ENCODE measurements around the gene MTMR12. TPM values are rescaled to one million over a fixed set of nuclear protein-coding genes. Genes with fewer than 3 reads are reported as not detected.
"Not testable (repeated sequence)": the region's sequence is repeated elsewhere in the genome, so short reads cannot be mapped to it uniquely, and the experiment has no call there.

Gene MTMR12
- total RNA-seq, 4 donors from 2014 or later: 13.8 to 27.5 (median 17.4) TPM

DNA sequence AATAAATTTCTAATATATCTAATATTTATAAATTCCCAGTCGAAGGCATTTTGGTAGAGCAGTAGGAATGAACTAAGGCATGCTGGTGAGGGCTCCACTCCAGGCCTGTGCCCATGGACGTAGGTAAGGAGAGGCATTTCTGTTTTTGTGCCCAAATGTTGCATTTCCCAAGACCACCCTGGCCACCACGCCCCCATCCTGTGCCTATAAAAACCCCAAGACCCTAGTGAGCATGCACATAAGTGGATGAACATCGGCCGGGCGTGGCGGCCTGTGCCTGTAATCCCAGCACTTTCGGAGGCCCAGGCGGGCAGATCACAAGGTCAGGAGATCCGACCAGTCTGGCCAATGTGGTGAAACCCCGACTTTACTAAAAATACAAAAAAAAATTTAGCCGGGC, 10.1 kb upstream of the MTMR12 start:
- H3K4me1 ChIP-seq: no peaks in the 10 kb centered on the region
- no peak for DNase-seq
- H3K27ac ChIP-seq: no peak overlapping the region
- H3K36me3 ChIP-seq: no peaks in the 10 kb centered on the region
- intact Hi-C loops (cut with DNase I): no loop called here
- H3K4me3 ChIP-seq: no peak overlapping the region
- TF ChIP-seq POLR2A (IDR thresholded peaks at IDR 0.05): no peak
- TF ChIP-seq, protein P1, sequence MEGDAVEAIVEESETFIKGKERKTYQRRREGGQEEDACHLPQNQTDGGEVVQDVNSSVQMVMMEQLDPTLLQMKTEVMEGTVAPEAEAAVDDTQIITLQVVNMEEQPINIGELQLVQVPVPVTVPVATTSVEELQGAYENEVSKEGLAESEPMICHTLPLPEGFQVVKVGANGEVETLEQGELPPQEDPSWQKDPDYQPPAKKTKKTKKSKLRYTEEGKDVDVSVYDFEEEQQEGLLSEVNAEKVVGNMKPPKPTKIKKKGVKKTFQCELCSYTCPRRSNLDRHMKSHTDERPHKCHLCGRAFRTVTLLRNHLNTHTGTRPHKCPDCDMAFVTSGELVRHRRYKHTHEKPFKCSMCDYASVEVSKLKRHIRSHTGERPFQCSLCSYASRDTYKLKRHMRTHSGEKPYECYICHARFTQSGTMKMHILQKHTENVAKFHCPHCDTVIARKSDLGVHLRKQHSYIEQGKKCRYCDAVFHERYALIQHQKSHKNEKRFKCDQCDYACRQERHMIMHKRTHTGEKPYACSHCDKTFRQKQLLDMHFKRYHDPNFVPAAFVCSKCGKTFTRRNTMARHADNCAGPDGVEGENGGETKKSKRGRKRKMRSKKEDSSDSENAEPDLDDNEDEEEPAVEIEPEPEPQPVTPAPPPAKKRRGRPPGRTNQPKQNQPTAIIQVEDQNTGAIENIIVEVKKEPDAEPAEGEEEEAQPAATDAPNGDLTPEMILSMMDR (IDR thresholded peaks at IDR 0.05): no peak
- WGBS, 2 donors: 90 to 100% methylated on average over 3 to 11 of the region's 12 CpGs
- H3K9me3 ChIP-seq: peaks cover 0 to 8% (median 0%) of the 10 kb centered on the region in 3 donors
- H3K27me3 ChIP-seq: no peaks in the 10 kb centered on the region

DNA sequence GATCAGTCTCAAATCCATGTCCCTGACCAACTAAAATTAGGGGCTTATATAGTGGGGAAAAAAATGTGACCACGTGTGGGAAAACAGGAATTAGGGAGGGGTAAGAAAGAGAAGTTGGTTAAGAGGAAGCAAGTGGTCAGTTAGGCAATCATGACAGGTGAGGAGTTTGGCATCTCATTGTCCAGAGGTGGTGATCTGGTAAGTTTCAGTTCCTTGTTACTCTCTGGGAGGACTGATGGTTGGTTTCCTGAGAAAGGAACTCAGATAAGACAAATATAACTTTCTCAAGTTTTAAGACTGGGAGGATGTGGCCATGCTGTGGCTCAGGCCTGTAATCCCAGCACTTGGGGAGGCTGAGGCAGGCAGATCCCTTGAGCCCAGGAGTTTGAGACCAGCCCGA, 9.0 kb upstream of the MTMR12 start:
- H3K4me3 ChIP-seq; H3K27me3 ChIP-seq; intact Hi-C loops (cut with DNase I); H3K4me1 ChIP-seq; H3K9me3 ChIP-seq; H3K36me3 ChIP-seq; DNase-seq; H3K27ac ChIP-seq: not testable (repeated sequence)
- whole genome bisulfite sequencing, 2 donors: 67 to 77% methylated on average over 1 to 2 of the region's 2 CpGs

DNA sequence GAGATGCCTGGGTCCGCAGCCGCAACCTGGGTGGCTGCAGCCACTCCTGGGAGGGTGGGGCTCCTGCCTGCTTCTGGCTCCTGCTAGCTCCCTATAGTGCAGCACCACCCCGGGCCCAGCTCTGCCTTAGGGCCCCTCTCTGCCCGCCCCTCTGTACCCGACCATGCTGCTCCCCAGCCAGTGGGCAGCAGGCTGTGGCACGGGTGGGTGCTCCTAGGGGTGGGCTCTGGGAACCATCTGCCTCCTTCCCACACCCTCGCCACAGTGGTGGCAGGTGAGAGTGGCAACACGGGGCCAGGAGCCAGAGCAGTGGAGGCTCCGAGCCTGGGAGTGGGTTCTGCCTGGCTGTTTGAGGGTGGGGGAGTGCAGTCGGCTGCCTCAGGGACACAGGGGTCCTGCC, 7.8 kb upstream of the MTMR12 start:
- no peaks in the 10 kb centered on the region for H3K4me1 ChIP-seq
- WGBS, 2 donors: 86% methylated on average over 2 of the region's 10 CpGs; no CpG with 5 or more reads in 1 of the 2 donors
- intact Hi-C loops (cut with DNase I): no loop called here
- DNase-seq: no peak
- no peaks in the 10 kb centered on the region for H3K36me3 ChIP-seq
- H3K4me3 ChIP-seq: no peak overlapping the region
- TF ChIP-seq, protein P1 (IDR thresholded peaks at IDR 0.05): no peak
- no peak for TF ChIP-seq POLR2A (IDR thresholded peaks at IDR 0.05)
- no peaks in the 10 kb centered on the region for H3K27me3 ChIP-seq
- no peak overlapping the region for H3K27ac ChIP-seq
- H3K9me3 ChIP-seq: peaks cover 0 to 8% (median 0%) of the 10 kb centered on the region in 3 donors

DNA sequence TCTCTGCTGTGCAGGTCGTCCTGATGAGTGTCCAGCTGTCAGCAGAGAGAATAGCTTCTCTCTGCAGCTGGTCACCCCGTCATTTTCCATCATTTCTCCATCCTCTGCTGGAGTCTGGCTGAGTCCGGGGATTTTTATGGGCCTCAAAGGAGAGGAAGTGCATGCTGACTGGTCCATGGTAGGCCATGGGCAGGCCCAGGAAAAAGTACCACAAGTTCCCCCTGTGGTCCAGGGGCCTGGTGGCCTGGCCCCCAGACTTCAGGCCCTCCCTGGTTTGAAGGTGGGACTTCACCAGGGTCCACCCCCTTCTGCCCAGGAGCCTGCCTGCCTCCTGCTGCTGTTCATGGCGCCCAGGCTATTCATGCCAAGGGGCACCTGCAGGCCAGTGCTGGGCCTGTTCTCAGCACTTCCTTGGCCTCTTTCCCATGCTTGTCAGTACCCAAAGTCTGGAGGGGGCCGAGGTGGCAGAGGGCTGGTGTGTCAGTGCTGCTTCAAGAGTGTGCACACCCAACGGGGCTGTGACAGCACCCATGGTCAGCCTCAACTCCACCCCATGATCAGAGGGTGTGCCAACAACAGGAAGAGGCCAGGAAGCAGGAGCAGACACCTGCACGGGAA, 7.3 kb upstream of the MTMR12 start:
- Histone ChIP-seq H3K27me3 (no peaks in the 10 kb centered on the region), H3K9me3 (peaks cover 0 to 8% (median 0%) of the 10 kb centered on the region in 3 donors), H3K4me3 (no peak overlapping the region), H3K4me1 (no peaks in the 10 kb centered on the region), H3K27ac (no peak overlapping the region), H3K36me3 (no peaks in the 10 kb centered on the region)
- DNase-seq: no peak
- intact Hi-C loops (cut with DNase I): no loop called here
- WGBS, 2 donors: 78 to 97% methylated on average over 2 to 3 of the region's 7 CpGs
- no peak for TF ChIP-seq POLR2A (IDR thresholded peaks at IDR 0.05)
- TF ChIP-seq, protein P1 (IDR thresholded peaks at IDR 0.05): no peak

DNA sequence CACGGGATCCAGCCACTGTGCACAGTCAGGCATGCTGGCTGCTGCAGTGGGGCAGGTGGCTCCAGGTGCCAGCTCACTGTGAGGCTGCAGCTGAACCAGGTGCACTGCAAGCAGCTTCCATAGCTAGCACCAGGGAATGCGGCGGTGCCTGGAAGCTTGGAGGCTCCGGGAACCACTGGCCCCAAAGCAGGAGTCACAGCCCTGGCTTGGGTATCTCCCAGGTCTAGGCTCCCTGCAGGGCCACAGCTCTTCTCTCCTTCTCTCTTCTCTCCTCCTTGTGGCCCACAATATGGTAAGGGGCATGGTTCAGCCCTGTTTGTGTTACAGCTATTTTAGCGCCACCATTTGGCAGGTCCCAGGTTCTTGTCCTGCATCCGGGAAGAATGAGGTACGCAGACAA, 6.7 kb upstream of the MTMR12 start:
- Histone ChIP-seq H3K36me3 (no peaks in the 10 kb centered on the region), H3K27ac (no peak overlapping the region), H3K27me3 (no peaks in the 10 kb centered on the region), H3K9me3 (peaks cover 0 to 8% (median 0%) of the 10 kb centered on the region in 3 donors), H3K4me3 (no peak overlapping the region), H3K4me1 (no peaks in the 10 kb centered on the region)
- no peak for DNase-seq
- WGBS, 2 donors: 60 to 82% methylated on average over 3 to 7 of the region's 7 CpGs
- TF ChIP-seq POLR2A (IDR thresholded peaks at IDR 0.05): no peak
- TF ChIP-seq, protein P1 (IDR thresholded peaks at IDR 0.05): no peak
- intact Hi-C loops (cut with DNase I): no loop called here

DNA sequence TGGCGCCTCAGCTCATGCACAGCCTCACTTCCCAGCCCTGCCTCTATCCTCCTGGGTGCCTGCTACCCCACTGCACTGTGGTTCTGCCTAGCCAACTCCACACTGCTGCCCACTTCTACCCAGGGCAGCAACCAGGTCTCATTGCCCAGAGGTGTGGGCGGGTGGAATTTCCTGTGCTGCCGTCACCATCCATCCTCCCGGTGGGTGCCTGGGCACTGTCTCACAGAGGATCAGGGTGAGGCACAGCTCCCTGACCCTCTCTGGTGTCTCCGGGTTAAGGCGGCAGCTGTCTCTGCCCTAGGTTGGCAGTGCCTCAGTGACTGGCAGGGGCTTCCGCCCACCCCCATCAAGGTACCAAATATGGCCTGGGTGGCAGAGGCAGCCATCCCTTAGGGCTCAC, 4.3 kb upstream of the MTMR12 start:
- no peak for DNase-seq
- WGBS, 2 donors: 80 to 100% methylated on average over 1 to 3 of the region's 7 CpGs
- Histone ChIP-seq H3K27ac (no peak overlapping the region), H3K4me1 (peaks cover 0 to 11% (median 0%) of the 10 kb centered on the region in 3 donors), H3K27me3 (no peaks in the 10 kb centered on the region), H3K4me3 (no peak overlapping the region), H3K9me3 (peaks cover 0 to 7% (median 0%) of the 10 kb centered on the region in 3 donors), H3K36me3 (no peaks in the 10 kb centered on the region)
- TF ChIP-seq POLR2A (IDR thresholded peaks at IDR 0.05): no peak
- TF ChIP-seq, protein P1 (IDR thresholded peaks at IDR 0.05): no peak
- intact Hi-C loops (cut with DNase I): no loop called here
